GF-D8 (cell line): ENCODE data around the gene RAET1E.
"Not testable (repeated sequence)": the region's sequence is repeated elsewhere in the genome, so short reads cannot be mapped to it uniquely, and the experiment has no call there.

Source experiments
- DNase-seq: peaks from one replicate; lab custom pipeline; 2025; lab: John Stamatoyannopoulos, UW

RAET1E gene

DNA sequence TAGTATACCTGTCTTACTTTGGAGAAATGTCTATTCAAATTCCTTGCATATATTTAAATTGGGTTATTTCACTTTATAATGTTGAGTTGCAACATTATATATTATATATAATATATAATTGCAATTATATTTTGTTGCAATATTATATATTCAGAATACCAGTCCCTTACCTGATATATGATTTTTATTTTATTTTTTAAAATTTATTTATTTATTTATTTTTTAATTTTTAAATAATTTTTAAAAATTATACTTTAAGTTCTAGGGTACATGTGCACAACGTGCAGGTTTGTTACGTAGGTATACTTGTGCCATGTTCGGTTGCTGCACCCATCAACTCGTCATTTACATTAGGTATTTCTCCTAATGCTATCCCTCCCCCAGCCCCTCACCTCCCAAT lies 29.1 kb upstream of the RAET1E start:
- not testable (repeated sequence) for DNase-seq

DNA sequence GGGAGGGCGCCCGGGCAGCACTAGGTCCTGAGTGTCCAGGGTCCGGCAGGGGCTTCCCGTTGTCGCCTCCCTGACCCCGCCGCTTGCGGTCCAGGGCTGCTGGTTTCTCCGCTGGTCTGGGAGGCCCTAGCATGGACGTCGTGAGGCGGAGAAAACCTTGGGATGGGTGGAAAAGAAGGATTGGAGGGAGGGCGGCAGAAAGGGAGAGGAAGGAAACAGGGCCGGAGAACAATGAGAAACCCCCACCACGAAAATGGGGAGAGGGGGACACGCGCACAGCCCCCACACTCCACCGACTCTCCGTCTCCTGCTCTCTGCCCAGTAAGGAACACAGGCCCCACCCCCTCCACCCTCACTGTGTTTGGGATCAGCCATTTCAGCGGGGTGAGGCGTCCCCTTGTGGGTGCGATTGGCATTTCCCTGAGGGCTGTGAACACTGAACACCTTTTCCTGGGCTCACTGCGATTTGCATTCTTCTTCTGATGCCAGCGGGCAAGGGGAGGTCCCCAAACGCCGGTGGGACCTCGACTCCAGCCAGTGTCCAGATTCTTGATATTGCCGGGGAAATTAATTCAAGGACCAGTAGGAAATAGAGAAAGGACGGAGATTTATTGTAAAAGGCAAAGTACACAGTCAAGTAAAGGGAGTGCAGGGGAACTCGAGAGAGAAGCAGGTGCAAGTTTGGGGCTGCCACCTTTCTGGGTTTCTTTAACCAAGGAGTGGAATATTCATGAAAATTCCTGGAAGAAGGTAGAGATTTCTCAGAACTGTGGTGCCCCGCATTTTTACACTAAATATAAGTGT lies 28.3 kb upstream of the RAET1E start:
- no peak for DNase-seq

DNA sequence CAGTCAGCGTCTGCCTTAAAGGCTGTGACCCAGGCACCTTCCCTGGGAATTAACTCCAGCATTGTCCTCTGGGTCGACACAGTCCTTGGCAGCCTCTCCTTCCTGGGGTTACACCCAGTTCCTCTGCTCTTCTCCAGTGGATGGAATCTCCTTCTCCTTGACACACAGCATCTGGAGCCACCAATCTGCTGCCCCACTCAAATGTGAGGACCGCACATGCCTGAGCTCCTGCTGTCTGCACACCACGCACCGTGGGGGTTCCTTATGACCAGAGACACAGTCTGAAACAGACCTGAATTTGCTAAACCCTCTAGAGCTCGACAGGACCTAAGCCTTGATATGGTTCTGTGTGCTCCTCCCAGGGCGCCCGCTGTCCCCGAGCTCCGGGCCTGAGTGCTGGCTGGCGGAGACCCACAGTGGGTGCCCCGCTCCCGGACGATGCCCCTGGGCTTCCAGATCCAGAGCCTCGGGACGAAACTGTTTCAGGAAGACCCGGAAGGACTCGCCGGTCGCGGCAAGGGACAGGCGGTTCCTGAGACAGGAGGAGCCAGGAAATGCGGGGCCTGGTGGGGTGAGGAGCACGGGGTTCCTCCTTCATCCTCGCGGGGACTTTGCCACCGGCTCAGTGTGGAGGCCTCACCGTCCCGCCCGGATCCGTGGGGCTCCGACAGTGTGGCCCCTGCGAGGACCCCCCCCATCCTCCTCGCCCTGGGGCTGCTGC lies 27.5 kb upstream of the RAET1E start:
- no peak for DNase-seq

DNA sequence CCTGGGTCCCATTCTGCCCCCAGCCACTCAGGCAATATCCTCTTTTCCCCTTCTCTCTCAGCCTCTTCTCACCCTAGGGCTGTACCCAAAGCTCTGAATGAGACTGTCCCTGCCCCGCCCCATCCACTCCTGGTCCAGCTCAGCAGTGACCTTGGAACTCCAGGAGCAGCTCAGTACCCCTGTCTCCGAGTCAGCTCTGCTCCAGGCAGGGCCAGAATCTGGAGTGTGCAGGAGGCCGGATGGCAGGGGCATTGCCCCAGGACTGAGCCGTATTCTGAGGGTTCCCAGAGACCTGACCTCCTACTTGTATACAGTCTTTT lies 27.0 kb upstream of the RAET1E start:
- no peak for DNase-seq

DNA sequence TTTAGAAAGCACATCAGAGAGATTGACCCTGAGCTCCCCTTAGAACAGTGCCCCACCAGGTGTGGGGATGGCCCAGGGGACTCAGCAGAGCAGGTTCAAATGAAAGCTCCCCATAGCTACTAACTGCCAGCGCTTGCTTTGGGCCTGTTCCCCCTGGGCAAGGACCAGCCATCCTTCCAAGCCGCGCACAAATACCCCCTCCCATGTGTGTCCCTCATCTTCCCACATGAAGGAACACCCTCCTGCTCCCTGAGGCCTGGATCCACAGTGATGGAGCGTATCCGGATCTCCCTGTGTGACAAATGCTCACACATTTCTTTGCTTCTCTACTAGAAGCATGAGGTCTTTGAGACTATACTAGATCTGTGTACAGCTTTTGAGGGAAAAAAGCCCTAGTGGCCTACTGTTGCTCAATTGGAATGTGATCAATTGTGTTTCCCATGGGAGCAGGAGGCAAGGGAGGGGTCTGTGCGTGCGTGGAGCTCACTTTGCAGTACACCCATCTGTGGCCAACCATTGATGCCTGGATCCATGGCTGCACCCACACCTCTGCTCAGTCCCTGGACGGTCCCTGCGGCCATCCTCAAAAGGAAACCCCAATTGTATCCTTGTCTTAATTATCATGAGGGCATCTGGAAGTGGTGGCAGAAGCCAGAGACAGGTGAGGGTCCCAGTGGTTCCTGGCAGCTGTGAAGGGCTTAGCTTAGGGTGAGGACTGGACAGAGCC lies 26.5 kb upstream of the RAET1E start:
- DNase-seq: no peak

DNA sequence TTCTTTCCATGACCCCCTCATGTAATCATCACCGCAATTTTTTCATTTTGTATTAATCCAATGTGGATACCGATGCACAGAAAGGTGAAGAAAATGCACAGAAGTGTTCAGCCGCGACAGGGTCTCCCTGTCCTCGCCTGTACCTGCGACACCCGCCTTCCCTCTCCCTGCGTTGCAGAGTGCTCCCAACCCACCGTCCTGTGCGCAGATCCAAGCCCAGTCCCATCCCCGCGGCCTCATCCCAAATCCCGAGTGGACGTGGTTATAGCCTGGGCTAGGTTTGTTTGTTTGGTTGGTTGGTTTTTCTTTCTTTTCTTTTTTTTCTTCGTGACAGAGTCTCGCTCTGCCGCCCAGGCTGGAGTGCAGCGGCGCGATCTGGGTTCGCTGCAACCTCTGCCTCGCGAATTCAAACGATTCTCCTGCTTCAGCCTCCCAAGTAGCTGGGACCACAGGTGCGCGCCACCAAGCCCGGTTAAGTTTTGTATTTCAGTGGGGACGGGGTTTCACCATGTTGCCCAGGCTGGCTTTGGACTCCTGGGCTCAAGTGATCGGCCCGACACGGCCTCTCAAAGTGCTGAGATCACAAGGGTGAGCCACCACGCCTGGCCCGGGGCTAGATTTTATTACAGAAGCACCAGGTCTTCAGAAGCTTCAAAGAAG lies 25.5 kb upstream of the RAET1E start:
- no peak for DNase-seq

DNA sequence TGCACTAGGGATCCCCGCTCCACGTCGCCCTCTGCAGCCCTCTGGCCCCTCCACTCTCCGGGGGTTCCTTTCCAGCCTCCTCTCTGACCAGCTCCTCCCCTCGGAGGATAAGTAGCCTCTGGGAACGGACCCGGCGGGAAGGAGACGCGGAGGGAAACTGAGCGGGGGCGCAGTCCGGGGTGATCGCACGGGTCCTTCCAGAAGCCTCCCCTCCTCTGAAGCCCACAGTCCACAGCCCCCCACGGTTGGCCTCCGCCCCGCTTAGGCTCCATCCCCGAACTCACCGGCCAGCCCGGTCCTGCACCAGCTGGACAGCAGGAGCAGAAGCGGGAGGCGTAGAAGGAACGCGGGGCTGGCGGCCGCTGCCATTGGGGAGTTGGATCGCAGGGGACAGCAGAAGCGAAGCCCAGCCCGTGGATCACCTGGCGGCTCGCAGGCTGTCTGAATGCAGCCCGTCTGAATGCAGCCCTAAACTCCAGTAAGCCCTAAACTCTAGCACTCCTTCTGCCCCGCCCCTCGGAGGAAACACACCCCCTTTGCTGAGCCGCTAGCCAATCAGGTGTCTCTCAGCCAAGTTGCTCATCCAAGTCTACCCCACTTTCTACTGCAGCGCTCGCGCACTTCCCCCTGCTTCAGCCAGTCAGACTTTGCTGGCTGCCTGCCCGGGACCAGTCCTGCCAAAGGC lies 24.9 kb upstream of the RAET1E start, which contains the start of gene RAET1G:
Gene RAET1G, minus strand, starts transcription at position 480 of the 685 bp plus-strand sequence. Its CDS starts 111 bp downstream, at position 369.
- no peak for DNase-seq

DNA sequence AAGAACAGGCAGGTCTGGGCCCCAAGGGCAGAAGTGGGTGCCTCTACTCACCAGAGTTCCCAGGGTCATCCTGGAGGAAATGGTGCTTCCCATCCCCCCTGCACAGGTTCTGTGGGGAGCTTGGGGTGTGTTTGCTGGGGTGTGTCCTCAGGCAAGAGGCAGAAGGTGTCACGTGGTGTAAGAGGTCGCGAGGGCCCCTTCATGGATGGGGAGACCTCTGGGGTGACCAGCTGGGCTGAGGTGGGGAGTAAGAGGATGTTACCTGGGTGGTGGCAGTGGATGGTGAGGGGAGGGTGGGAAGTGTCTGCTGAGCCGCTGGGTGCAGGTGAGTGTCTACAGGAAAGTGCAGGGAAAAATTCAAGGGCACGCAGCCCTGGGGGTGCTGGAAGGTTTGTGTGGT lies 24.2 kb upstream of the RAET1E start:
- DNase-seq: not testable (repeated sequence)

DNA sequence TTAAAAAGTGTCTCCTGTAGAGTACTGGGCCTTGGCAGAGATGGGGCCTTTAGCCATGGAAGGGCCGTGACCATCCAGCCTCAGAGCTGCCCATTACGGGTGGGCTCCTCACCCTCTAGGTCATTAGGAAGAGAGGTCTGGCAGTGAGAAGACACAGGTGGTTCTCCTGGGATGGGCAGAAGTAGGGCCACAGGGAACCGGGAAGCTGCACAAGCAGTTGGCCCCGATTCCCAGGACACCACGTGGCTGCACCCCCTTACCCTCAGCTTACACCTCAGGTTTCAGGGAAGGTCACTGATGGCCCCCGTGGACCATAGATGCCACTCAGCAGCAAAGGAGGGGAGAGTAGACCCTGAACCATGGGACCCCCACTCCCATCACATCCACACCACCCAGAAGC lies 23.4 kb upstream of the RAET1E start:
- DNase-seq: no peak

DNA sequence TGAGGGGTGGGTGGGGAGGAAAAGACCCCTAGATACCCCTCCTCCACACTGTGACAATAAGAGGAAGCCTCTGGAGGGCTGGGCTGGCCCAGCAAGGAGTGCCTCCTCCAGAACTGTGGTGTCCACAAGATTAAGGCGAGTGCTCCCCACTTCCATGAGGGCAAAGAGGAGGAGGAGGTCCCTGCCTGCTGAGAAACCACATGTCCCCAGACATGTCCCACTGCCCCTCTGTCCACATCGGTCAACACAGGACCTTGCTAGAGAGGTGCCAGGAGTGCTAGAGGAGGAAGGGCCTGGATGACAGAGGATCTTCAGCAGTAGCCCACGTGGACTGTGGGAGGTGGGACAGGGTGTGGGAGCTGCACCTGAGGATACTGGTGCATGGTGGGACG lies 21.9 kb upstream of the RAET1E start:
- DNase-seq: no peak

DNA sequence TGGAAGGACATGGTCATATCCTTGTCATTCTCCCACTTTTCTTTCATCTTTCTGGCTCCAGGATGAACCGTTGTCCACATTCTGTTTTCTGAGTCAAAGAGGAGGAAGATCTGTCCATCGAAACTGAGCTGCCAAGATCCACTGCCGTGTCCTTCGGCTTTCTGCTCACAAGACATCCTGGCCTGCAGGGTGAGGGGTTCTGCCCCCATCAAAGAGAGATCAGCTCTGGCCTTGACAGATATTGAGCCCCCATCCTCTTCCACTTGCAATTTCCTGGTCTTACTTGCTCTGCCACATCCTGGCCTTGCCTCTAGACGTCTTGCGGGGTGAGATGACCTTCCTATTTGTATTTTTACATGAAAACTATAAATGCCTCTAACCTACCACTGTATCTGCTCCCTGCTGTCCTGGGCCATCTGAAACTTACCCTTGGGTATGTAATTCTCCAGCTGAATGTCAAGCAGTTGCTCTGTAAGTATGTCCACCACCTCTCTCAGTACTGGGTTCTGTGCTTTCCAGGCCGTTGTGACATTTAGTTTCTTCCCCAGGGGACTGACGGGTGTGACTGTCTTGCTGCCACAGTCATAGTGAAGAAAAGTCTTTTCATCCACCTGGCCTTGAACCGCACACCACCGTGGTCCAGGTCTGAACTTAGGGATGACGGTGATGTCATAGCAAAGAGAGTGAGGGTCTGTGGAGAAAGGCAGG lies 21.4 kb upstream of the RAET1E start:
- DNase-seq: not testable (repeated sequence)

DNA sequence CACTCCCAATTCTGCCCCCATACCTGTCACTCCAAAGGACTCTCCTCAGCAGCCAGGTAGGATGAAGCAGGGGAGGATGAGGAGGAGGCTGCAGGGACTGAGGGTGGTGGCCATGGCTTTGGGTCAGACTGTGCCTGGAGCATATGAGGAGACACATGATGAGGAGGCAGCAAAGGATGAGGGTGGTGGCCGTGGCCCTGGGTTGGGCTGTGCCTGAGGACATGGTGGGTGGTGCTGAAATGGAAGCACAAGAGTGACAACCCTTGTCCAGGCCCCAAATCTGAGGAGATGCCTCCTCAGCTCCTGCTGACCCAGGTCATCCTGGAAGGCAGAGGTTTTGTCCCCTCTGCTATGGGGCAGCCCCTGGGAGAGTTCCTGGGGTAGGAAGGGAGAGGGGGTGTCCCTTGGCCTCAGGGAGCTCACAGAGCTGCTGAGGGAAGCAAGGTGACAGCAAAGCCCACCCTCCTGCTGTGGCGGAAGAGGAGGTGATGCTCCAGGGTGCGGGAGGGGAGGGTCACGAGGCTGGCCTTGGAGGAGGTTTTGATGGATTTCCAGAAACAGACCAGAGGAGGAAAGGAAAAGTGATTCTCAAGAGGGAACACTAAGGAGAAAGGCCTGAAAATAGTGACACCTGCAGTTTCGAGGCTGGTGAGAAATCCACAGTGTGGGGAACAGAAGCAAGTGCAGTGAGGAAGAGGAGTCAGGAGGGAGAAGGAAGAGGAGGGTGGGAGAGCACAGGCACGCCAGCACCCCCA lies 20.4 kb upstream of the RAET1E start:
- DNase-seq: no peak

DNA sequence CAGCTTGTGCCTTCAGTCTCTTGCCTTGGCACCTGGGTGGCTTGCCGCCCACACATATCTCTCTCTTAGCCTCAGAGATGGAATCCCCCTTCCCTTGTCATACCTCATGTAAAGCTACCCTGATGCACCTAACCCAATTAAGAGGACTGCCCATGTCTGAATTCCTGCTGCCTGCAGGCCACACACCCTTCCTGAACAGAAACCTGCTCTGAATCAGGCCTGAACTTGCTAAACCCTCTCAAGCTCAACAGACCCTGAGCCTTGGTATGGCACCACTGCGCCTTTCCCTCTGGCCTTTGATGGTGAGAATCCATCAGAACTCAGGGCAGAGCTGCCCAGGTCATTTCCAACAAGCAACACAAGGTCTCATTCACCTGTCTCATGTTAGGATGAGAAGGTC lies 19.8 kb upstream of the RAET1E start:
- DNase-seq: no peak

DNA sequence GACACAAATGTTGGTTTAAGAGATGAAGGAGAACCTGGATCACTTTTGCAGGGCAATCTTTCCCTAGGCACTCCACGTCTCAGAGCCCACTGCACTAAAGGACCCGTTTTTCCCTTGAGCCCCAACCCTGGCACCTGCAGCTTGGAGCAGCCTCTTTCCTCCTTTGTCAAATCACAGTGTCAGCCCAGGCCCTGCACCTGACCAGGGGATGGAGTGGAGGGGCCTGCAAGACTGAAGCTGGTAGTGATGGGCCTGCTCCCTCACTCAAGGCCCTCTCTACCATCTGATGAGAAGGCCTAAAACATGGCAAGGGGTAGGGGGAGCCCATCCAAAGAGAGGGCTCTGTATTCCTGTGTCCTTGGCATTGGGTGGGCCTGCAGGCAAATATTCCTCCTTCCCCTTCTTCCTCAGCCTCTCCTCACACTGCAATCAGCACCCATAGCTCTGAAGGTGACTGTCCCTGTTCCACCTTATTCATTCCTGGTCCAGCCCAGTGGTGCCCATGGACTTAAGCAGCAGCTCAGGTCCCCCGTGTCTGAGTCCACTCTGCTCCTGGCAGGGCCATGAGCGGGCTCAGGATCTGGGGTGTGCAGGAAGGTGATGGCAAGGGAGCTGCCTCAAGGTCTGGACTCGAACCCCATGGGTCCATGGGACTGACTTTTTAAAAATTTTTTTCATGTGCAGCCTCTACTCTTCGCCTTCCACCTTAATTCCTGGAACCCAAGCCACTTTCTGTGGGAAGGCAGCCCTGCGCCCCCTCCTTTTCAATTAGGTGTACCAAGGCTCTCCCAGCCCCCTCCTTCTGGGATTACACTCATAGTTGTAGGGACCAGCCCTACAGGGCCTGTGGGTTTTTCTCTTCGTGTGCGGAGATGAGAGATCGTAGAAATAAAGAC lies 18.3 kb upstream of the RAET1E start:
- DNase-seq: no peak

DNA sequence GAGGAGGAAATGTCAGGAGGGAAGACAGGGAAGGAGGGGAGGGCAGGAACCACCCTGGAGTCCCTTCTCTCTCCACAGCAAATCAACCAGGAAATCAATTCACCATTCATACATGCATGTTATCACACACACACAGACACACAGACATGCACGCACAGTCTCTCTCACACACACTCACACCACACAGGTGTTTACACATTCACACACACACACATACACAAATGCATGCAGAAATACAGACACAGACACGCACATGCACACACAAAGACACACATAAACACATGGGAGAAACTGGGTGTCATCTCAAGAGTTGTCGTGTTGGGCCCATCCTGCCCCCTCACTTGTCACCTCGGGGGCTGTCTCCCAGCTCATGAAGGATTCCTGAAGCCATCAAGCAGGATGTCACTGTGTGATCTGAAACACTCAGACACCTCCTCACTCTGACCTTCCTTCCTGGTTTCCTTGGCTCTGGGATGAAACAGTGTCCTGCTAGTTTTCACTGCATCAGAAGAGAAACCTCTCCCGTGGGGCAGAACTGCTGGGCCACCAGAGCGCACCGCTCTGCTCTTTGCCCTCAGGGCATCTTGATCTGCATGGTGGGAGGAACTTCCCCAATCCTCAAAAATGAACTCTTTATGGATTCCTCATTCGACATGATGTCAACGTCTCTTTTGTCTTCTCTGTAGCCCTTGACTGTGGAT lies 15.8 kb upstream of the RAET1E start:
- no peak for DNase-seq

DNA sequence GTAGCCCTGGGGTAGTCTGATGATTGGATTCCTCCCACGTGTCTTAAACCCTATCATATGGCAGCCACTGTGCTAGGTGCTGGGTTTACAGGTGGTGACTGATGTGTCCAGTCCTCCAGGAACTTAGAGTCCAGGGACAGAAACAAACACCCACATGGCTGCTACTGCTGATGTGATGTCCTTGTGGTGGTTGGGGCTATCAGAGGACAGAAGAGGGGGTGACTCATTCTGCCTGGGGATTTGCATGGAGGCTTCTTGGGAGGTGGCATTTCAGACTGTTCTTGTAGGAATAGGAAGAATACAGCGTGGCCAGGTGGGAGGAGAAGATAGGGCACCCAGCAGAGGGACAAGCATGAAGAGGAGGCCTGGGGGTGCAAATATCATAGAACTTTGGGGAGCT lies 15.2 kb upstream of the RAET1E start:
- no peak for DNase-seq

DNA sequence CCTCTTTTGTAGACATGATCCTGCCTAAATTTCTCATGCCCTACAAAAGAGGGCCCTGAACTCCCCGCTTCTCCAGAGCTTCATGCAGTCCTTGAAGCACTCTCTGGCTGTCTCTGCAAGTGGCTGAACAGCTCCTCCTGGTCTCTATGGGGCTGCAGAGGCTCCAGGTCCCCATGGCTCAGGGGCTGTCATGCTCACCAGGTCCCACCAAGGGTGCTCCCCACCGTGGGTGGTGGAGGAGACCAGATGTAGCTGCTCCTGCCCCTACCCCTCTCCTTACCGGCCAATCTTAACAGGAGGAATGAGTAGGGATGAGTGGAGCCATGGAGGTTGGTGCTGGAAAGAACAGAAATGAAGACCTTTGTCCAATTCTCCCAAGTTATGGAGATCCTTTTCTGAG lies 14.8 kb upstream of the RAET1E start:
- not testable (repeated sequence) for DNase-seq

DNA sequence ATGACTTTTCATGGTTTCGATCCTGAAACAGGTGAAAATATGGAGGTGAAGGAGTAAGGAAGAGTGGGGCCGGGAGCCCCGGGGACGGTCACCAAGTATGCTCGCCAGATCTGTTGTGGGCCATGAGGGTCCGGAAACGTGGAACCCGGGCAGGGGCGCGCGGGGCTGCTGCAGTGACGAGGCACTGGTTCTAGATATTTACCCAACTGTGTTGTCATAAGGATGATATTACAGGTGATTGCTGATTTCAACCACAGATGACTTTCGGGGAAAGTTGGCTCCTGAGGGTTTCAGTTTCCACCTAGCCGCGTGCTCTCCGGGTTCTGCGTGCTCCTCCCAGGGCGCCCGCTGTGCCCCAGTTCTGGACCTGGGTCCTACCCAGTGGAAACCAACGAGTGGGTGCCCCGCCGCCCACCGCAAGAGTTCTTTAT lies 12.8 kb upstream of the RAET1E start:
- no peak for DNase-seq
